Fibroblast of villous mesenchyme (primary cell): ENCODE measurements around the gene SLC5A6. TPM values are rescaled to one million over a fixed set of nuclear protein-coding genes. Genes with fewer than 3 reads are reported as not detected.

ENCODE experiments used
- DNase-seq: peaks from one replicate; pipeline ENCODE4 v3.0.0-alpha.2; 2010; ENCODE audit warnings: low read depth
- H3K4me3 ChIP-seq: 2 replicates; pipeline ENCODE4 v1.5.1; 2011; ENCODE audit warnings: low read depth, mild to moderate bottlenecking, low read length
- total RNA-seq: library from RNA; depleted of rRNA; stranded (reverse); fragments of >200 nt; gene quantifications from 2 replicates; pipeline ENCODE4 v1.2.3, GENCODE V29; 2012
- TF ChIP-seq, protein P1 (sequence below): IDR thresholded peaks from 2 replicates; pipeline ENCODE4 v1.5.1; 2012; ENCODE audit warnings: low read depth, mild to moderate bottlenecking, low read length; ENCODE audit not compliant: insufficient read depth

The SLC5A6 gene
- total RNA-seq, 1 donor: 25.9 TPM

DNA sequence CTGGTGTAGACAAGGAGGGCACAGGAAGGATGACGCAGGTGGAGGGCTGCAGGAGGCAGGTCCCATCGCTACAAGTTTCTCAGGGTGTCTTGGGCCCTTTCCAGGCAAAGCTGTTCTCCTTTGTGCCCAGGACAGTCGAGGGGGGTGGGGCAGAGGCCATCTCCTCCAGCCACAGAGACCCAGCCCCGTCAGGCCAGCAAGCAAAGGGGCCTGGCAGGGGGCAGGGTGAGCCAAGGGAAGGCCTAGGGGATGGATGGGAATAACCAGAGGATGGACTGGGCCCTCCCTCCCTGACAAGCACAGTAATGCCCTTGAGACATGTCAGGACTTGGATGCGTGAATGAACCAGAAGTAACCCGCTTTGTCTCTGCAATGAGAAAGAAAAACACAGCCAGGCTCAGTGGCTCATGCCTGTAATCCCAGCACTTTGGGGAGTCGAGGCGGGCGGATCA, 57.0 kb downstream of the SLC5A6 start:
- no peak for DNase-seq
- no peak overlapping the region for H3K4me3 ChIP-seq
- TF ChIP-seq, protein P1, sequence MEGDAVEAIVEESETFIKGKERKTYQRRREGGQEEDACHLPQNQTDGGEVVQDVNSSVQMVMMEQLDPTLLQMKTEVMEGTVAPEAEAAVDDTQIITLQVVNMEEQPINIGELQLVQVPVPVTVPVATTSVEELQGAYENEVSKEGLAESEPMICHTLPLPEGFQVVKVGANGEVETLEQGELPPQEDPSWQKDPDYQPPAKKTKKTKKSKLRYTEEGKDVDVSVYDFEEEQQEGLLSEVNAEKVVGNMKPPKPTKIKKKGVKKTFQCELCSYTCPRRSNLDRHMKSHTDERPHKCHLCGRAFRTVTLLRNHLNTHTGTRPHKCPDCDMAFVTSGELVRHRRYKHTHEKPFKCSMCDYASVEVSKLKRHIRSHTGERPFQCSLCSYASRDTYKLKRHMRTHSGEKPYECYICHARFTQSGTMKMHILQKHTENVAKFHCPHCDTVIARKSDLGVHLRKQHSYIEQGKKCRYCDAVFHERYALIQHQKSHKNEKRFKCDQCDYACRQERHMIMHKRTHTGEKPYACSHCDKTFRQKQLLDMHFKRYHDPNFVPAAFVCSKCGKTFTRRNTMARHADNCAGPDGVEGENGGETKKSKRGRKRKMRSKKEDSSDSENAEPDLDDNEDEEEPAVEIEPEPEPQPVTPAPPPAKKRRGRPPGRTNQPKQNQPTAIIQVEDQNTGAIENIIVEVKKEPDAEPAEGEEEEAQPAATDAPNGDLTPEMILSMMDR: no peak

DNA sequence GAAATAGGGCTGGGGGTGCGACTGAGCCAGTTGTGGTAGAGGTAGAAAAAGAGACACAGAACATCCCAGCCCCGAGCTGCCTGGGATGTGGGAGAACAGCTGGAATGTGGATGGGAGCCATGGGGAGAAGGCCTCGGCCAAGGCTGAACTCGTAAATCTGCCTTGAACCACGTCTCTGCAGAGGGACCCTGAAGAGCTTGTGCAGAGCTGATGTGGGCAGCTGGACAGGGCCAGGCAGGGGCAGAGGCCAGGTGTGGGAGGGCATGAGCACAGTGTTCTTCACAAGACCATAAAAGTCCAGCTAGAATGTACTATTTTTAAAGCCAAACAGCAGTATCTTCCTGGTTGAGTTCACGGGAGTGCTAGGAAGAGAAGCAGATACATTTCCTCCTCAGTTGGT, 57.6 kb downstream of the SLC5A6 start:
- peak; percentile 53 for DNase-seq
- H3K4me3 ChIP-seq: no peak overlapping the region
- TF ChIP-seq, protein P1: no peak

DNA sequence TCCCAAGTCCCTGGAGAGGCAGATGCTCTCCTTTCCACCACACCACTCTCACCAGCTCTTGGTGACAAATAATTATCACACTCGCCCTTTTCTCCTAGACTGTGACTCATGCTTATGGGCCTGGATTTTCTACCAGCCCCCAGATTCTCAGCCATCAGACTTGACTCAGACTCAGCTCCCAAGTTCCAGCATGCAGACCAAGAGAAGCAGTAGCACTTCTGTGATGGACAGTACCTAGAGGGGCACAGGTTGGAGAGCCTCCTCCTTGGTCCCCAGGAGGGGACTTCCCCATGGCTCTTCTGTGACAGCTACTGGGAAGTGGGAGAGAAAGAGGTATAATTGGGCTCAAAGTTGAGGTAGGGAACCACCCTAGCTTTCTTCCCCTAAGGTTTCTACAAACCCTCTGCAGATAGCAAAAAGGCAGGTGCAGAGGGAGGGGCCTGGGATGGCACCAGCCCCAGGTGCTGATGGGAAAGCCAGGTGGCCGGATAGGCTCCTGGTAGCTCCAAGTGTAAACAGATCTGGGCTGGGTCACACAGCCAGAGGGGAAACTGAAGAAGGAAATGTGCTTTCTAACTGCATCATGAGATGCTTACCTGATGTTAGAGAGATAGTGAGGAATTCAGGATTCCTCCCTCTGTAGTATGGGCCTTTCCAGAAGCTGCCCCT, 59.1 kb downstream of the SLC5A6 start:
- no peak overlapping the region for H3K4me3 ChIP-seq
- no peak for DNase-seq
- TF ChIP-seq, protein P1: no peak

DNA sequence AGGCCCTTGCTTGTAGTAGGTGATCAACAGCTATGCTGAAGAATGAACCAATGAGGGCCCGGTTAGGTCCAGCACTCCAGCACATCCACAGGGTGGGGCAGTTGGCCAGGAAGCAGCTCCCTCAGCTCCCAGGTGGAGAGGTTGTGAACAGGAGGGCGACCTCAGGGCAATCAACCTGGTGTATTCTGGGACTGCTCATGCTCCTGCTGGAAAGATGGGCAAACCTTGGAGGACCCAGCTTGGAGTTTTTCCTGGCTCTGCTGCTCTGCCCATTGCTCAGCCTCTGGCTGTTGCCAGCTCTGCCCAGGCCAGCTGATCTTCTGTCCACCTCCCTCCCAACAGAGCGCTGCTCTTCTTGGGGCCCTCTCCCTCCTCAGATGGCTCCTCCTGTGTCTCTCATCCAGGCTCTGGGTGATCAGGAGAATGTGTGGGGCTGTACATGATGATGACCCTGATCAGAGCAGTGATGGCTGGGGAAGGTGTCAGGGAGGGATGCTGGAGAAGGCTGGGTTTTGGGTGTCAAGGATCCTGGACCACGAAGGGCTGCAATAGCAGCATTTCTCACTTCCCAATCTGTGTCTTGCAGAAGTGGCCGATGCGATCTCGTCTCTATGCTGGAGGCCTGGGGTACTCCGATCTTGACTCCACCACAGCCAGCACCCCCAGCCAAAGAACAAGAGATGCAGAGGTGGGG, 59.8 kb downstream of the SLC5A6 start:
- TF ChIP-seq, protein P1: no peak
- no peak overlapping the region for H3K4me3 ChIP-seq
- DNase-seq: no peak

DNA sequence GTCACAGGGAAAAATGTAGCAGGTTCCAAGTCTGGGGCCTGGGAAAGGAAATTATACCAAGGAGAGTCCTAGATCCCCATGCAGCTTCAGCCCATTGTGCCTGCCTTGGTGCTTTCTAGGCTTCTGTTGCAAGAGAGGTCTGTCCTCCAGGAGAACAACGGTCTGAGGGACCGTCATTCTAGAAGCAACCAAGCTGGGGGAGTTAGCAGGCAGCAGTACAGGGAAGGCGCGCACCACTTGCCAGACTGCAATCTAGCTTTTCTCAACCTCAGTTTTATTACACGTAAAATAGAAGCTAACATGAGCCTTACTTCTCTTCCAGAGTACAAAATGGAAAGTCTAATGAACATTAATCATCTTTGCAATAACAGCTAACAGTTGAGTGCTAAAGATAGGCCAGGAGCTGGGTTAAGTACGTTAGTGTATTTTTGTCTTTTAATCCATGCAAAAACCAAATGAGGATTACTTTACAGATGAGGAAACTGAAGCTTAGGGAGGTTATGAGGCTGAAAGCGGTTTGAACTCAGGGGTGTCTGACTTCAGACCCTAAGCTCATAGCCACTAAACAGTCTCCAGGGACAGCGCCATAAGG, 61.3 kb downstream of the SLC5A6 start:
- H3K4me3 ChIP-seq: no peak overlapping the region
- DNase-seq: no peak
- TF ChIP-seq, protein P1: no peak

Other genes starting within 250 kb of the SLC5A6 start
- gene MAPRE3, start 241.6 kb downstream of the SLC5A6 start, total RNA-seq: 3.5 TPM in 2 replicates
- 57.7 and 70.4 TPM in 2 replicates for gene TMEM214, start 179.3 kb downstream of the SLC5A6 start, total RNA-seq
- gene AGBL5, start 160.6 kb downstream of the SLC5A6 start, total RNA-seq: 27.7 and 35.0 TPM in 2 replicates
- 239 and 282 TPM in 2 replicates for gene OST4, start 140.6 kb downstream of the SLC5A6 start, total RNA-seq
- 144 and 160 TPM in 2 replicates for gene EMILIN1, start 133.7 kb downstream of the SLC5A6 start, total RNA-seq
- gene KHK, start 125.5 kb downstream of the SLC5A6 start, total RNA-seq: 0.97 and 1.3 TPM in 2 replicates
- under 0.01 TPM in 2 replicates for gene CGREF1, start 93.1 kb downstream of the SLC5A6 start, total RNA-seq
- gene ABHD1, start 88.5 kb downstream of the SLC5A6 start, total RNA-seq: under 0.01 TPM in 1 of 2 replicates, not detected in the other
- gene PREB, start 77.6 kb downstream of the SLC5A6 start, total RNA-seq: 39.3 and 45.3 TPM in 2 replicates
- not detected in 2 replicates for gene PRR30, start 72.9 kb downstream of the SLC5A6 start, total RNA-seq
- gene TCF23, start 63.3 kb downstream of the SLC5A6 start, total RNA-seq: not detected in 2 replicates
- gene ATRAID, start 227 bp downstream of the SLC5A6 start, total RNA-seq: 159 and 166 TPM in 2 replicates
- gene CAD, start 5.1 kb upstream of the SLC5A6 start, total RNA-seq: 32.4 and 43.8 TPM in 2 replicates
- gene SLC30A3, start 50.8 kb upstream of the SLC5A6 start, total RNA-seq: 0.32 TPM in 1 of 2 replicates, not detected in the other
- gene DNAJC5G, start 63.2 kb upstream of the SLC5A6 start, total RNA-seq: not detected in 2 replicates
- not detected in 2 replicates for gene TRIM54, start 70.2 kb upstream of the SLC5A6 start, total RNA-seq
- gene UCN, start 96.2 kb upstream of the SLC5A6 start, total RNA-seq: 0.43 and 0.64 TPM in 2 replicates
- 57.0 and 73.8 TPM in 2 replicates for gene MPV17, start 110.8 kb upstream of the SLC5A6 start, total RNA-seq
- gene GTF3C2, start 144.5 kb upstream of the SLC5A6 start, total RNA-seq: 30.9 and 36.7 TPM in 2 replicates
- gene EIF2B4, start 158.1 kb upstream of the SLC5A6 start, total RNA-seq: 28.9 and 29.3 TPM in 2 replicates
- gene SNX17, start 158.3 kb upstream of the SLC5A6 start, total RNA-seq: 166 and 169 TPM in 2 replicates
- 11.7 and 11.9 TPM in 2 replicates for gene ZNF513, start 168.5 kb upstream of the SLC5A6 start, total RNA-seq
- 60.6 and 63.9 TPM in 2 replicates for gene PPM1G, start 197.3 kb upstream of the SLC5A6 start, total RNA-seq
- 110 and 125 TPM in 2 replicates for gene NRBP1, start 216.4 kb upstream of the SLC5A6 start, total RNA-seq
- not detected in 2 replicates for gene KRTCAP3, start 230.1 kb upstream of the SLC5A6 start, total RNA-seq